ENCODE measurements around the gene PTBP3.
"Not testable (repeated sequence)": the region's sequence is repeated elsewhere in the genome, so short reads cannot be mapped to it uniquely, and the experiment has no call there.

The PTBP3 gene

GRCh38 chr9:112332977-112333638, at the start of gene PTBP3:
TSS of gene PTBP3 (minus strand) at chr9:112333619. CDS start at chr9:112297865, 35,754 bp downstream.
- DNase-seq (ENCODE audit: extremely low read depth in 1 of 2, low read depth in 1 of 2): peak; percentile 45 to 71

- no peak for DNase-seq (ENCODE audit: extremely low read depth in 1 of 2, low read depth in 1 of 2)
Measured at GRCh38 chr9:112382501-112383364, 49.3 kb upstream of the PTBP3 start.

GRCh38 chr9:112382066-112382465, 48.6 kb upstream of the PTBP3 start:
- DNase-seq (ENCODE audit: extremely low read depth in 1 of 2, low read depth in 1 of 2): no peak

DNA sequence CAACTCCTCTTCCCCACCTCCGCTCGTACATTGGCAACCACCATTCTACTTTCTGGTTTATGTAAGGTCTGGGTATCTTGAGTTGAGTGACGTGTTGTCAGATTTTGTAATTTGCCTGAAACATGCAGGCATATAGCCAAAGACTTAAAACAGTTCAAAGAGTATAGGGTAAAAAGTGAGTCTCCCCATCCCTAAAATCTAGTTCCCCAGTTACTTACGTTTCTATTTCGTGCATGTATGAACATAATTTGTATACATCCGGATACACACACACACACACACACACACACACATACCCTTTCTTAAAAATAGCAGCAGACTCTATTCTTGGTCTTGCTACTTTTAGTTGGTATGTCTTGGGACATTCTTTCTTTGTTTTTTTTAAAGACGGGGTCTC, 47.4 kb upstream of the PTBP3 start:
- no peak for DNase-seq (ENCODE audit: extremely low read depth in 1 of 2, low read depth in 1 of 2)

DNA sequence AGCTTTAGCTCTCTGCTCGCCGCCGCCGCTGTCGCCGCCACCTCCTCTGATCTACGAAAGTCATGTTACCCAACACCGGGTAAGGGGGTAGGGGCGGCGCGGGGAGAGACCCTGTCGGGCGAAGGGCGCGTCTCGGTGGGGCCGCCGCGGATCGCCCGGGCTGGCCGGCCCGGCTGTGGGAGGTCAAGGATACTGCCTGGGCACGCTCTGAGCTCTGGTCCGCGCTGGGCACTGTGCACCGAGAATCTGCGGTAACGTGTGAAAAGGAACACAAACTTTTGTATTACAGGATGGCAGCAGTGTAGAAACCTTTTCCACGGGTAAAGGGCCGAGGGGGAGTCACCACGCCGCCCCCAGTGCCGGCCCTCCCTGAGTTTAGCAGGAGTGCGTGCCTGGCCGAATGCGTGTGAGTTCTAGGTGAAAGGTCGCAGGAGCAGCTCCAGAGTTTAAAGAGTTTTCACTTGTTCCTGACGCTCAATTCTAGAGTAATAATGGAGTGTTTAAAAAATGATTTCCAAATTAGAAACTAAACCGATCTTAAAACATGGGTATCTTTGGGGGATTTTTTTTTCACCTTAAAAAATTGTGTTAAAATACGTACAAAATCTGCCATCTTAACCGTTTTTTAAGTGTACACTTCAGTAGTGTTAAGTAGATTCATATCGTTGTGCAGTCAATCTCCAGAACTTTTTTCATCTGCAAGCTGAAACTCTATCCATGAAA, 46.8 kb upstream of the PTBP3 start, which contains the start of gene HSDL2:
TSS of gene HSDL2 (plus strand) at position 7 of the 723 bp plus-strand sequence. CDS start at position 63, 56 bp downstream.
- no peak for DNase-seq (ENCODE audit: extremely low read depth in 1 of 2, low read depth in 1 of 2)

GRCh38 chr9:112379177-112380101, 46.0 kb upstream of the PTBP3 start:
- DNase-seq (ENCODE audit: extremely low read depth in 1 of 2, low read depth in 1 of 2): peak; percentile 97 to 98

GRCh38 chr9:112378328-112379176, 45.1 kb upstream of the PTBP3 start:
- no peak for DNase-seq (ENCODE audit: extremely low read depth in 1 of 2, low read depth in 1 of 2)

DNA sequence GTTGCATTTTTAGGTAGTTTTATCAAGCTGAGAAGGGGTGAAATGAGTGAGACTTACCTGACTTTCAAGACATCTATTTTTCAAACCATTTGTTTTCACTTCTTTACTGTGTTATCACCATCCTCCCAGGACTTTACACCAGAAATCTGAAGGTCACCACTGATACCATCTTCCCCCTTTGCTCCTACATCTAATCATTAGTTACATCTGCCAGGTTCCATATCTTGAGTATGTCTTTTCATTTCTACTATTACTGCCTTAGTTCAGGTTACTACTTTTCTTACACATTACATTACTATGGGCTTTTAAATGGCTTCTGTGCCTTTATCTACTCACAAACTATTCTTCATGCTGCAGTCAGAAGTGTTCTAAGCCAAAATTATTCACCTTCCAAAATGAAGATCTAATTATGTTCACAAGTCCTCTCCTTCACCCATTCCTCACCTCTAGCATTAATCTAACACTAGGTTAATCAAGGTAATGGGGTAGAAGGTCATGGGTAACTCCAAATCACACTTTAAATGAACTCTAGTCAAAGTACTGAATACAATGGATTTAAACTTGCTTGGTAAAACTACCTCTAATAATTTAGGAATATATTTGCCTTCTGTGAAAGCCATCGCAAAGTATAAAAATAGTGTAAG, 44.4 kb upstream of the PTBP3 start:
- DNase-seq (ENCODE audit: extremely low read depth in 1 of 2, low read depth in 1 of 2): no peak

DNA sequence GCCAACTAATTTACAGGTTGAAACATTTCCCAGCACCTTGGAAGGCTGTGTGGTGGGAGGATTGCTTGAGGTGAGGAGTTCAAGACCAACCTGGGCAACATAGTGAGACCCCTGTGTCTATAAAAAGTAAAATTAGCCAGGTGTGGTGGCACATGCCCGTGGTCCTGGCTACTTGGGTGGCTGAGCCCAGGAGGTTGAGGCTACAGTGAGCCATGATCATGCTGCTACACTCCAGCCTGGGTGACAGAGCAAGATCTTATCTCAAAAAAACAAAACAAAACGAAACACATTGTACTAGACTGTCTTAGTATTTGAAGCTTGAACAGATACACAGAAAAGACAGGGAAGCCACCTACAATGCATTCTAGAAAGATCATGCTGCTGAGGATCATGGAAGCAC, 43.7 kb upstream of the PTBP3 start:
- DNase-seq (ENCODE audit: extremely low read depth in 1 of 2, low read depth in 1 of 2): no peak

DNA sequence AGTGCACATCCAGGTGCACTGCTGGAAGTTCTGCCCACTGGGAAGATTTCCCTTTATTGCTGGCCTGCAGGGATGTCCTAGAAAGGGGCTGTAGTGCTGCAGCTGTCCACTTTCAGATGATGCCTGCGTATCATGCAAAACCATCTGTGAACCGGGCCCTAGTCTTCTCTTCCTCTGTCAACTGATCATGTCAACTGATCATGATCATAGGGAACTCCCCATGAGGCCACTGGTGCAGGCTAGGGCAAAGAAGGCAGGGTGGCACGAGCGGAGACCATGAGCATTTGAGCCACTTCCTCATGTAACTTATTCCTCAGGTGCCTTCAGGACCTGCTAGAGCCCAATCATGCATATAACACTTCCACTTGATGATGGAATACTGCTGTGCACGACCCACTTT, 41.9 kb upstream of the PTBP3 start:
- no peak for DNase-seq (ENCODE audit: extremely low read depth in 1 of 2, low read depth in 1 of 2)

DNA sequence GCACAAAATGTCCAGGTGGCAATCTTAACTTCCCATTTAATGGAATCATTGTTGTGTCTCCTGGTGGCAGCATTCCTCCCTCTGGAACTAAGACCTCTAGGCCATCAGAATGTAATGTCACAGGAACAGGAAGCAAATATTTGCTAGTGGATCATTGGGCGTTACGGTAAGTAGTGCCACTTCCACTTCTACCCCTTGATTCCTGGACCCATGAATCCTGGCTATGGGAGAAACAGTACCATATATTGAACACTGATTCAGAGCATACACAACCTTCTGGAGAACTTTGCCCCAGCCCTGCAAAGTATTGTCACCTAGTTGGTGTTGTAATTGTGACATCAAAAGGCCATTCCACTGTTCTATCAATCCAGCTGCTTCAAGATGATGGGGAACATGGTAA, 40.8 kb upstream of the PTBP3 start:
- DNase-seq (ENCODE audit: extremely low read depth in 1 of 2, low read depth in 1 of 2): not testable (repeated sequence)

DNA sequence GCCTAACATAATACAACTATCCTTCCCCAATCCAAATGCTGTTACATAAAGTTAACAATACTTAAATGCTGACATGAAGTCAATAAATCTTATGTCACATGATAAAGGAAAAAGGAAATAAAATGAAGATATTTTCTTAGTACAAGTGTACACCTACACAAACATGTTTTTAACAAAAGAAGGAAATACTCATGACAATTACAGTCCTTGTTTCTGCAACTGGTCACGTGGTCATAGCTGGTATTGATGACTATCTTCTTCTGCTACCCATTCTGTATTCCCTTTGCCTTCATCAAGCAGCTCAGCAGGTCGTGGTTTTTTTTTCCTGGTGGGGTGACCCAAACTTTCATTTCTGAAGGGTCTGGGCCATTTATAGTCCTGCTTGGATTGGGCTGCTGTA, 40.2 kb upstream of the PTBP3 start:
- not testable (repeated sequence) for DNase-seq (ENCODE audit: extremely low read depth in 1 of 2, low read depth in 1 of 2)

GRCh38 chr9:112371060-112371459, 37.6 kb upstream of the PTBP3 start:
- DNase-seq (ENCODE audit: extremely low read depth in 1 of 2, low read depth in 1 of 2): no peak

DNA sequence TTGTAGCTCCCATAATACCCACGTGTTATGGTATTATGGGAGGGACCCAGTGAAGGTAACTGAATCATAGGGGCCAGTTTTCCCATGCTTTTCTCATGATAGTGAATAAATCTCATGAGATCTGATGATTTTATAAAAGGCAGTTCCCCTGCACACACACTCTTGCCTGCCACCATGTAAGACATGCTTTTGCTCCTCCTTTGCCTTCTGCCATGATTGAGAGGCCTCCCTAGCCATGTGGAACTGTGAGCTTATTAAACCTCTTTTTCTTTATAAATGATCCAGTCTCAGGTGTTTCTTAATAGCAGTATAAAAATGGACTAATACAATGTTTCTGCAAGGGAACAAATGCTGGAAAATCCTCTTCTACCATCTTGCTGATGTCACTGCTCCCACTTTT, 36.4 kb upstream of the PTBP3 start:
- no peak for DNase-seq (ENCODE audit: extremely low read depth in 1 of 2, low read depth in 1 of 2)

- DNase-seq (ENCODE audit: extremely low read depth in 1 of 2, low read depth in 1 of 2): no peak
Measured at GRCh38 chr9:112367465-112367864, 34.0 kb upstream of the PTBP3 start.

- no peak for DNase-seq (ENCODE audit: extremely low read depth in 1 of 2, low read depth in 1 of 2)
Measured at GRCh38 chr9:112366591-112366990, 33.2 kb upstream of the PTBP3 start.

DNA sequence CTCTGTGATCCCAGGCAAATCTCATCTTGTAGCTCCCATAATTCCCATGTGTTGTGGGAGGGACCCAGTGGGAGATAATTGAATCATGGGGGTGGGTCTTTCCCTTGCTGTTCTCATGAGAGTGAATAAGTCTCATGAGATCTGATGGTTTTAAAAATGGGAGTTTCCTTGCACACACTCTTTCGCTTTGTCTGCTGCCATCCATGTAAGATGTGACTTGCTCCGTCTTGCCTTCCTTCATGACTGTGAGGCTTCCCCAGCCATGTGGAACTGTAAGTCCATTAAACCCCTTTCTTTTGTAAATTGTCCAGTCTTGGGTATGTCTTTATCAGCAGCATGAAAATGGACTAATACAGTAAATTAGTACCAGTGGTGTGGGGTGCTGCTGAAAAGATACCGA, 31.8 kb upstream of the PTBP3 start:
- not testable (repeated sequence) for DNase-seq (ENCODE audit: extremely low read depth in 1 of 2, low read depth in 1 of 2)

- DNase-seq (ENCODE audit: extremely low read depth in 1 of 2, low read depth in 1 of 2): no peak
Measured at GRCh38 chr9:112364761-112365160, 31.3 kb upstream of the PTBP3 start.

GRCh38 chr9:112361601-112362000, 28.2 kb upstream of the PTBP3 start:
- no peak for DNase-seq (ENCODE audit: extremely low read depth in 1 of 2, low read depth in 1 of 2)

Data from activated CD8-positive, alpha-beta memory T cell treated with anti-CD3 and anti-CD28 coated beads for 1 hour (primary cell).